K562 (cell line): Measurements from ENCODE around the gene CAMKV. TPM values are rescaled to one million over a fixed set of nuclear protein-coding genes. Genes with fewer than 3 reads are reported as not detected.

Source experiments
- ATAC-seq: fragments of 200-7000 bp; cut with Tn5 transposase; 3 replicates; pipeline ENCODE4 v1.9.1; 2020; ENCODE audit warnings: moderate library complexity
- BruUV-seq: library from RNA; stranded (reverse); fragments of 400-500 nt; replicated peaks from 2 replicates; lab custom pipeline; 2021; lab: Mats Ljungman, UMichigan
- CTCF ChIA-PET: fragments of 300-600 bp; formaldehyde crosslinking; extraction: SDS; loops from one replicate; lab custom pipeline; 2021; ENCODE audit warnings: low intra/inter-chr PET ratio; lab: Yijun Ruan, JAX
- POLR2A ChIA-PET: fragments of 300-600, 350-650 bp; sonication (Branson Sonifier 250); formaldehyde crosslinking; extraction: SDS; loops from one replicate; lab custom pipeline; 2021; ENCODE audit warnings: antibody characterized with exemption, inconsistent platforms; lab: Yijun Ruan, JAX
- DNase-seq, 4 experiments: peaks; one replicate each; pipeline versions ENCODE4 v3.0.0 to v3.0.0-alpha.2; 2011 to 2018; ENCODE audit warnings: low spot score in 3 of 4, mixed read lengths in 3 of 4; ENCODE audit errors: extremely low read depth in 1 of 4
- FAIRE-seq: peaks from 2 replicates; lab custom pipeline; 2011; peaks lifted over from hg19 to GRCh38; lab: Jason Lieb, UNC
- H2AFZ ChIP-seq: 2 replicates; pipeline ENCODE4 v1.6.0; 2011; ENCODE audit warnings: low read depth, low read length, control low read depth, inconsistent platforms
- H3K27ac ChIP-seq: fragments of 200-600 bp; 3 replicates; pipeline ENCODE4 v1.8.0; 2011; ENCODE audit warnings: low read depth, mild to moderate bottlenecking, control low read depth, inconsistent platforms, low read length, moderate library complexity, mixed read lengths; ENCODE audit errors: extremely low read depth
- H3K27me3 ChIP-seq, 2 experiments: fragments of 300-600 bp in 1 of 2; 2 replicates in 1 of 2; 3 replicates in 1 of 2; pipeline versions ENCODE4 v1.6.0 to v1.8.0; 2011; ENCODE audit warnings: inconsistent platforms in 2 of 2, low read length in 2 of 2, mild to moderate bottlenecking in 1 of 2, mixed read lengths in 1 of 2, moderate library complexity in 1 of 2; ENCODE audit not compliant: control insufficient read depth in 2 of 2, insufficient read depth in 2 of 2
- H3K36me3 ChIP-seq: fragments of 300-600 bp; 3 replicates; pipeline ENCODE4 v1.8.0; 2011; ENCODE audit warnings: mild to moderate bottlenecking, low read length, inconsistent platforms; ENCODE audit not compliant: control insufficient read depth, insufficient read depth
- H3K4me1 ChIP-seq, 2 experiments: fragments of 200-600 bp in 1 of 2; replicated peaks in 1 of 2; 2 replicates in 1 of 2; 3 replicates in 1 of 2; pipeline versions ENCODE4 v1.5.1 to v1.8.0; 2011; ENCODE audit warnings: inconsistent platforms in 2 of 2, low read length in 2 of 2, mild to moderate bottlenecking in 1 of 2, mixed read lengths in 1 of 2, moderate library complexity in 1 of 2; ENCODE audit not compliant: control insufficient read depth in 2 of 2, insufficient read depth in 2 of 2
- H3K4me2 ChIP-seq: 2 replicates; pipeline ENCODE4 v1.6.1; 2011; ENCODE audit warnings: low read length, control low read depth, inconsistent platforms, mixed read lengths; ENCODE audit not compliant: insufficient read depth
- H3K4me3 ChIP-seq: fragments of 200-600 bp; sonication (generic), shearing (Covaris generic); 2 replicates; pipeline ENCODE4 v1.5.1; 2016; ENCODE audit warnings: control low read depth, inconsistent platforms
- H3K79me2 ChIP-seq: fragments of 200-600 bp; 3 replicates; pipeline ENCODE4 v1.8.0; 2011; ENCODE audit warnings: low read length, inconsistent platforms; ENCODE audit not compliant: control insufficient read depth, insufficient read depth
- H3K9ac ChIP-seq, 2 experiments: 2 replicates each; pipeline versions ENCODE4 v1.6.0 to v1.6.1; 2011; ENCODE audit warnings: low read depth in 2 of 2, low read length in 2 of 2, control low read depth in 1 of 2, inconsistent platforms in 1 of 2, mild to moderate bottlenecking in 1 of 2, mixed read lengths in 1 of 2; ENCODE audit not compliant: insufficient read depth in 1 of 2
- H3K9me1 ChIP-seq: one replicate; pipeline ENCODE4 v1.6.0; 2011; ENCODE audit warnings: inconsistent platforms, mild to moderate bottlenecking, low read length, moderate library complexity; ENCODE audit not compliant: control insufficient read depth, insufficient read depth
- H3K9me3 ChIP-seq: replicated peaks from 2 replicates; pipeline ENCODE4 v1.5.1; 2011; ENCODE audit warnings: low read depth, low read length, inconsistent platforms; ENCODE audit not compliant: control insufficient read depth, insufficient read depth
- H4K20me1 ChIP-seq: replicated peaks from 2 replicates; pipeline ENCODE4 v1.6.1; 2011; ENCODE audit warnings: low read length, inconsistent platforms, mixed read lengths; ENCODE audit not compliant: control insufficient read depth, insufficient read depth
- ARNT ChIP-seq, 2 experiments: fragments of 450-650 bp; IDR thresholded peaks; 2 replicates each; pipeline ENCODE4 v1.6.1; 2016; ENCODE audit warnings: mild to moderate bottlenecking in 1 of 2
- DEAF1 ChIP-seq: fragments of 450-650 bp; formaldehyde crosslinking; IDR thresholded peaks from 2 replicates; pipeline ENCODE4 v1.4.0; 2020; ENCODE audit warnings: mild to moderate bottlenecking, moderate library complexity
- FOS ChIP-seq: IDR thresholded peaks from 3 replicates; pipeline ENCODE4 v1.6.1; 2011; ENCODE audit not compliant: insufficient read length; ENCODE audit errors: extremely low read depth
- FOXA1 ChIP-seq: fragments of 450-650 bp; IDR thresholded peaks from 2 replicates; pipeline ENCODE4 v1.6.1; 2016; ENCODE audit warnings: mild to moderate bottlenecking, borderline replicate concordance
- HEY1 ChIP-seq: fragments of 250-450 bp; sonication (Bioruptor Pico); IDR thresholded peaks from 2 replicates; pipeline ENCODE4 v1.5.0; 2020; ENCODE audit warnings: mild to moderate bottlenecking, moderate library complexity, borderline replicate concordance
- MLLT1 ChIP-seq, 2 experiments: fragments of 450-650 bp; IDR thresholded peaks; 2 replicates each; pipeline ENCODE4 v1.6.1; 2016
- NUFIP1 ChIP-seq: fragments of 450-650 bp; IDR thresholded peaks from 2 replicates; pipeline ENCODE4 v1.6.1; 2018; ENCODE audit not compliant: partially characterized antibody
- TCF15 ChIP-seq: fragments of 250-450 bp; sonication (Bioruptor Pico); IDR thresholded peaks from 2 replicates; pipeline ENCODE4 v1.8.0; 2022; ENCODE audit warnings: moderate library complexity, mild to moderate bottlenecking, inconsistent platforms
- ZNF354B ChIP-seq: fragments of 250-450 bp; sonication (Bioruptor Pico); IDR thresholded peaks from 2 replicates; pipeline ENCODE4 v1.4.0; 2020
- ZNF766 ChIP-seq: fragments of 200-800 bp; sonication (Bioruptor generic); conservative IDR thresholded peaks from 2 replicates; pipeline ENCODE4 v1.6.1; 2016; ENCODE audit warnings: missing genetic modification characterization, missing compliant biosample characterization
- WGBS: fragments of 100-300 bp; shearing (Covaris generic); methylation state at CpG from one replicate; pipeline ENCODE4 v1.1.6; 2016; ENCODE audit warnings: low coverage, mixed read lengths; ENCODE audit not compliant: insufficient coverage; ENCODE audit errors: missing lambda C conversion rate; 5-methylcytosine and 5-hydroxymethylcytosine counted together
- in situ Hi-C: fragments of 300-500 bp; cut with MboI; formaldehyde crosslinking; loops from 4 replicates; pipeline ENCODE4 v1.15.0; 2018; ENCODE audit warnings: inconsistent platforms, mixed read lengths
- intact Hi-C: fragments of 100-400 bp; cut with micrococcal nuclease; formaldehyde crosslinking; loops from 2 replicates; pipeline ENCODE4 v1.14.2; 2022
- polyA plus RNA-seq, 8 experiments: library from polyadenylated mRNA; depleted of rRNA in 4 of 8; stranded (reverse) in 5 of 8; unstranded in 3 of 8; fragments of >200 nt; fragmentation: Nextera tagmentation in 2 of 8; fragmentation: Illumina TruSeq in 1 of 8; extraction: Ambion mirVana in 2 of 8; extraction: Trizol in 1 of 8; gene quantifications; 2 replicates each; pipeline versions ENCODE4 v1.2.1 to v1.2.3, GENCODE V29; 2011 to 2014; ENCODE audit warnings: inconsistent platforms in 1 of 8, missing spikeins in 1 of 8
- total RNA-seq, 7 experiments: library from RNA; depleted of rRNA in 6 of 7; stranded (reverse); fragments of >200 nt in 6 of 7; fragmentation: Illumina TruSeq in 2 of 7; extraction: Trizol in 2 of 7; gene quantifications; 2 replicates each; pipeline versions ENCODE4 v1.2.1 to v1.2.3, GENCODE V29; 2011 to 2021; ENCODE audit warnings: low replicate concordance in 1 of 7
- TF ChIP-seq, protein P1 (sequence below): fragments of 450-650 bp; IDR thresholded peaks from 2 replicates; pipeline ENCODE4 v1.6.1; 2018; ENCODE audit warnings: mild to moderate bottlenecking, low read depth; ENCODE audit not compliant: partially characterized antibody

Gene CAMKV
- total and polyA plus RNA-seq, 9 of the 15 experiments (the other 6 are each of a cell fraction or from before 2014, with no cell fraction given) = 0.08 to 2.7 (median 0.79) TPM

DNA sequence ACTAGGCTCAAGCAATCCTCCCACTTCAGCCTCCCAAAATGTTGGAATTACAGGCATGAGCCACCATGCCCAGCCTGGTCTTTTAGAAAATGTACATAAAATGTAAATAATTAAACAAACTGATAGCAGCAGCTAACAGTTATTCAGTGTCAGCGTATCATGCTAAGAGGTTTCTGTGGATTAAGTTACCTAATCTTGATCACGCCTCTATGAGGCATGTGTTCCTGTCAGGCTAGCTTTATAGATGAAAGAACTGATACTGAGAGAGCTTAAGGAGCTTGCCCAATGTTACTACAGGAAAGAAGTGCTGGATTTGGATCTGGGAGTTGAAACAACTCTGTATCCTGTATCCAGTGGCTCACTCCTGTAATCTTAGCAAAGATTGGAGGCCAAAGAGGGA is 45.2 kb upstream of the CAMKV start:
- H3K27me3 ChIP-seq = no peaks in the 10 kb centered on the region
- CTCF ChIA-PET = no interaction called here
- WGBS = 9% methylated on average over 2 of the region's 2 CpGs
- H4K20me1 ChIP-seq = no peaks in the 10 kb centered on the region
- DNase-seq = no peak
- in situ Hi-C loops = no loop called here
- POLR2A ChIA-PET = interaction anchor here (0.6 to 1.5 kb wide), 4 partner anchors 10 to 25 kb away, joined by 3 to 6 read pairs (median 4); no protein-coding TSS in a partner anchor
- peak; percentile 11 for FAIRE-seq
- no peak overlapping the region; the same call in 2 of the 3 replicates for H3K27ac ChIP-seq
- H3K9me3 ChIP-seq = no peaks in the 10 kb centered on the region
- H3K9me1 ChIP-seq = no peaks in the 10 kb centered on the region
- peaks cover 23% of the 10 kb centered on the region; the same call in 2 of the 3 replicates for H3K36me3 ChIP-seq
- H3K9ac ChIP-seq = peak overlapping the region in 1 of 2 experiments; percentile 52; a peak in 1 of 4 replicates
- H3K4me1 ChIP-seq = peaks cover 5 to 9% of the 10 kb centered on the region in 2 experiments; a peak in 4 of 5 replicates
- TF ChIP-seq ZNF766 (CRISPR knock-in tag) = peak; percentile 96
- no peak for TF ChIP-seq DEAF1 (CRISPR knock-in tag)
- TF ChIP-seq, all 486 proteins: peak for 1
- Histone ChIP-seq H3K79me2 (no peaks in the 10 kb centered on the region), H3K4me3 (no peak overlapping the region), H3K4me2 (no peak overlapping the region), H2AFZ (no peak overlapping the region)
- no peak for ATAC-seq
- BruUV-seq = no TSS peak
- intact Hi-C loops = no loop called here

- in situ Hi-C loops (no loop called here), intact Hi-C loops (no loop called here)
- BruUV-seq = no TSS peak
- FAIRE-seq (no peak), DNase-seq (no peak), ATAC-seq (no peak)
- H3K4me2 ChIP-seq = no peak overlapping the region
- ChIA-PET CTCF (no interaction called here), POLR2A (interaction anchor here (0.5 to 1.2 kb wide), 4 partner anchors 12 to 68 kb away, joined by 3 read pairs; no protein-coding TSS in a partner anchor)
- peaks cover 2% of the 10 kb centered on the region for H3K9me1 ChIP-seq
- H3K79me2 ChIP-seq = no peaks in the 10 kb centered on the region
- H3K9ac ChIP-seq = no peak overlapping the region
- H4K20me1 ChIP-seq = no peaks in the 10 kb centered on the region
- 75% methylated on average over 2 of the region's 4 CpGs for WGBS
- no peak overlapping the region for H3K4me3 ChIP-seq
- peaks cover 14 to 23% of the 10 kb centered on the region in 2 experiments; a peak in 4 of 5 replicates for H3K4me1 ChIP-seq
- no peak overlapping the region for H3K27ac ChIP-seq
- peaks cover 30% of the 10 kb centered on the region; the same call in 2 of the 3 replicates for H3K36me3 ChIP-seq
- H3K9me3 ChIP-seq = no peaks in the 10 kb centered on the region
- H2AFZ ChIP-seq = no peak overlapping the region
- H3K27me3 ChIP-seq = no peaks in the 10 kb centered on the region
- TF ChIP-seq ZNF354B (no peak), NUFIP1 (no peak), ARNT (IDR thresholded peaks at IDR 0.05) (no peak), TCF15 (CRISPR knock-in tag) (no peak), FOXA1 (no peak), MLLT1 (IDR thresholded peaks at IDR 0.05) (no peak), HEY1 (CRISPR knock-in tag) (no peak), FOS (no peak)
- TF ChIP-seq, protein P1, sequence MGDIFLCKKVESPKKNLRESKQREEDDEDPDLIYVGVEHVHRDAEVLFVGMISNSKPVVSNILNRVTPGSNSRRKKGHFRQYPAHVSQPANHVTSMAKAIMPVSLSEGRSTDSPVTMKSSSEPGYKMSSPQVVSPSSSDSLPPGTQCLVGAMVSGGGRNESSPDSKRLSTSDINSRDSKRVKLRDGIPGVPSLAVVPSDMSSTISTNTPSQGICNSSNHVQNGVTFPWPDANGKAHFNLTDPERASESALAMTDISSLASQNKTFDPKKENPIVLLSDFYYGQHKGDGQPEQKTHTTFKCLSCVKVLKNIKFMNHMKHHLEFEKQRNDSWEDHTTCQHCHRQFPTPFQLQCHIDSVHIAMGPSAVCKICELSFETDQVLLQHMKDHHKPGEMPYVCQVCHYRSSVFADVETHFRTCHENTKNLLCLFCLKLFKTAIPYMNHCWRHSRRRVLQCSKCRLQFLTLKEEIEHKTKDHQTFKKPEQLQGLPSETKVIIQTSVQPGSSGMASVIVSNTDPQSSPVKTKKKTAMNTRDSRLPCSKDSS = no peak
These were observed 43.2 kb upstream of the CAMKV start for GRCh38 chr3:49912881-49913281.
